ENCODE results near the gene BMPR1A.
"Not testable (repeated sequence)": the region's sequence is repeated elsewhere in the genome, so short reads cannot be mapped to it uniquely, and the experiment has no call there.

Gene BMPR1A

GRCh38 chr10:86940076-86940475, 183.7 kb downstream of the BMPR1A start:
- DNase-seq (ENCODE audit: low read depth in 2 of 2): not testable (repeated sequence)

GRCh38 chr10:86940677-86941076, 184.3 kb downstream of the BMPR1A start:
- DNase-seq (ENCODE audit: low read depth in 2 of 2): no peak

- DNase-seq (ENCODE audit: low read depth in 2 of 2): no peak
Observed at GRCh38 chr10:86941426-86941825, 185.0 kb downstream of the BMPR1A start.

GRCh38 chr10:86941991-86942421, 185.6 kb downstream of the BMPR1A start:
- no peak for DNase-seq (ENCODE audit: low read depth in 2 of 2)

- no peak for DNase-seq (ENCODE audit: low read depth in 2 of 2)
Observed at GRCh38 chr10:86942441-86943315, 186.3 kb downstream of the BMPR1A start.

- DNase-seq (ENCODE audit: low read depth in 2 of 2): no peak
Observed at GRCh38 chr10:86943316-86944030, 187.1 kb downstream of the BMPR1A start.

GRCh38 chr10:86944031-86944419, 187.6 kb downstream of the BMPR1A start:
- no peak for DNase-seq (ENCODE audit: low read depth in 2 of 2)

- DNase-seq (ENCODE audit: low read depth in 2 of 2): no peak
Observed at GRCh38 chr10:86944471-86944870, 188.1 kb downstream of the BMPR1A start.

GRCh38 chr10:86944907-86945306, 188.5 kb downstream of the BMPR1A start:
- DNase-seq (ENCODE audit: low read depth in 2 of 2): no peak

GRCh38 chr10:86945361-86946212, 189.2 kb downstream of the BMPR1A start:
- DNase-seq (ENCODE audit: low read depth in 2 of 2): no peak

GRCh38 chr10:86946213-86947155, 190.1 kb downstream of the BMPR1A start:
- DNase-seq (ENCODE audit: low read depth in 2 of 2): no peak

- not testable (repeated sequence) for DNase-seq (ENCODE audit: low read depth in 2 of 2)
Observed at GRCh38 chr10:86947806-86948205, 191.4 kb downstream of the BMPR1A start.

GRCh38 chr10:86950349-86950748, 193.9 kb downstream of the BMPR1A start:
- no peak for DNase-seq (ENCODE audit: low read depth in 2 of 2)

- DNase-seq (ENCODE audit: low read depth in 2 of 2): no peak
Observed at GRCh38 chr10:86951184-86951761, 194.9 kb downstream of the BMPR1A start.

GRCh38 chr10:86952106-86952505, 195.7 kb downstream of the BMPR1A start:
- DNase-seq (ENCODE audit: low read depth in 2 of 2): no peak

- DNase-seq (ENCODE audit: low read depth in 2 of 2): not testable (repeated sequence)
Observed at GRCh38 chr10:86952697-86953096, 196.3 kb downstream of the BMPR1A start.

GRCh38 chr10:86953747-86954680, 197.6 kb downstream of the BMPR1A start:
- DNase-seq (ENCODE audit: low read depth in 2 of 2): no peak

- no peak for DNase-seq (ENCODE audit: low read depth in 2 of 2)
Observed at GRCh38 chr10:86954681-86955500, 198.5 kb downstream of the BMPR1A start.

Data from activated CD8-positive, alpha-beta memory T cell treated with anti-CD3 and anti-CD28 coated beads for 4 hours (primary cell).